ENCODE results near the gene PRIM2.
"Not testable (repeated sequence)": the region's sequence is repeated elsewhere in the genome, so short reads cannot be mapped to it uniquely, and the experiment has no call there.

PRIM2 gene

GRCh38 chr6:57365076-57365583 is 47.7 kb downstream of the PRIM2 start:
- DNase-seq (ENCODE audit: low read depth in 2 of 2), result not testable (repeated sequence)

GRCh38 chr6:57368965-57369731 is 51.7 kb downstream of the PRIM2 start:
- DNase-seq (ENCODE audit: low read depth in 2 of 2), result not testable (repeated sequence)

DNA sequence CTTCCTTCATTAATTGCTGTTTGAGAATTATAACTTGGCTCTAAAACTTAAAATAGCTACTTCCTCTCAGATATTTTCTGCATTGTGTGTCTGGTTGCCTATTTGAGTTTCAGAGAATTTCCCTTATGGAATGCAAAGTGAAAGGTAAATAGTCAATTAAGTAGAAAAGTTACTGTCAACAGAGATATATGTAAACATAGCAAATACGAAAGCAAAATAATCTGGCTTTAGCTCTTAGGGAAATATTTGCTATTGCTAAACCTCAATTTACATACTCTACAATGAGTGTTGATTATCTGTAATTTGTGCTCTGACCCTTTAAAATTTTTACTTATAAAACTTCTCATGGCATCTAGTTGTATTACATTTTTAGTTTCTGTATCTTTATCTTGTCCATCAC is 54.3 kb downstream of the PRIM2 start:
- not testable (repeated sequence) for DNase-seq (ENCODE audit: low read depth in 2 of 2)

DNA sequence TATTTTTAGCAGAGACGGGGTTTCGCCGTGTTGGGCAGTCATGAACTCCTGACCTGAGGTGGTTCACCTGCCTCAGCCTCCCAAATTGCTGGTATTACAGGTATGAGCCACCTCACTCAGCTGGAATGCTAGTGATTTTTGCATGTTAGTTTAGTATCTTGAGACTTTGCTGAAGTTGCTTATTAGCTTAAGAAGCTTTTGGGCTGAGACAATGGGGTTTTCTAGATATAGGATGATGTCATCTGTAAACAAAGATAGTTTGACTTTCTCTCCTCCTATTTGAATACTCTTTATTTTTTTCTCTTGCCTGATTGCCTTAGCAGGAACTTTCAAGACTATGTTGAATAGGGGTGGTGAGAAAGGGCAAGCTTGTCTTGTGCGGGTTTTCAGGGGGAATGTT is 57.3 kb downstream of the PRIM2 start:
- DNase-seq (ENCODE audit: low read depth in 2 of 2), result not testable (repeated sequence)

- DNase-seq (ENCODE audit: low read depth in 2 of 2), result not testable (repeated sequence)
Observed at GRCh38 chr6:57376083-57376482, 58.7 kb downstream of the PRIM2 start.

DNA sequence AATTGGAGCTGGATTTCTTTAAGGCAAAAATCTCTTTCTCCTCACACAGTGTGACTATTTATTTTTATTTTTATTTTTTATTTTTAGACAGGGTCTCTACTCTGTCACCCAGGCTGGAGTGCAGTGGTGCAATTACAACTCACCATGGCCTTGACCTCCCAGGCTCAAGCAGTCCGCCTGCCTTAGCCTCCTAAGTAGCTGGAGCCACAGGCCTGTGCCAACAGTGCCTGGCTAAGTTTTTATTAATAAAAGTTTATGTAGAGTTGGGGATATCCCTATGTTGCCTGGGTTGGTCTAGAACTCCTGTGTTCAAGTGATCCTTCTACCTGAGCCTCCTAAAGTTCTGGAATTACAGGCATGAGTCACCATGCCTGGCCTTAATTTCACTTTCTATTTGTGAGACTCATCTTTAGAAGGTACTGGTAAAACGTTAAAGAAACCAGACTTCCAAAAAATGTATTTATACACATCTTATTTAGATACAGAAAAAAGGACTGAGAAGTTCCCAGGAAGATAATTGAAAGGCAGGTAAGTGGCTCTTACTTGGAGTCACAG is 71.7 kb downstream of the PRIM2 start:
- DNase-seq (ENCODE audit: low read depth in 2 of 2), result not testable (repeated sequence)

DNA sequence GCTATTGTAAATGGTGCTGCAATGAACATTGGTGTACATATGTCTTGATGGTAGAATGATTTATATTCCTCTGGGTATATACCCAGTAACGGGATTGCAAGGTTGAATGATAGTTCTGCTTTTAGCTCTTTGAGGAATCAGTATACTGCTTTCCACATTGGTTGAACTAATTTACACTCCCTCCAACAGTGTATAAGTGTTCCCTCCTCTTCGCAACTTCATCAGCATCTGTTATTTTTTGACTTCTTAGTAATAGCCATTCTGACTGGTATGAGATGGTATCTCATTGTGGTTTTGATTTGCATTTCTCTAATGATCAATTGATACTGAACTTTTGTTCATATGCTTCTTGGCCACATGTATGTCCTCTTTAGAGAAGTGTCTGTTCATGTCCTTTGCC is 73.4 kb downstream of the PRIM2 start:
- not testable (repeated sequence) for DNase-seq (ENCODE audit: low read depth in 2 of 2)

DNA sequence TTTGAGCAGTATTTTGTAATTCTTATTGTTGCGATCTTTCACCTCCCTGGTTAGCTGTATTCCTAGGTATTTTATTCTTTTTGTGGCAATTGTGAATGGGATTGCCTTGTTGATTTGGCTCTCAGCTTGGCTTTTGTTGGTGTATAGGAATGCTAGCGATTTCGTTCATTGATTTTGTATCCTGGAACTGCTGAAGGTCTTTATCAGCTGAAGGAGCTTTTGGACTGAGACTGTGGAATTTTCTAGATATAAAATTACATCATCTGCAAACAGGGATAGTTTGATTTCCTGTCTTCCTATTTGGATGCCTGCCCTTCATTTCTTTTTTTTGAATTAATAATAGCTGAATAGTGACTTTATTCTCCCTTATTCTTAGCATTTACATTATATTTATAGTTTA is 74.6 kb downstream of the PRIM2 start:
- DNase-seq (ENCODE audit: low read depth in 2 of 2), result not testable (repeated sequence)

GRCh38 chr6:57419341-57419740 is 101.9 kb downstream of the PRIM2 start:
- DNase-seq (ENCODE audit: low read depth in 2 of 2), result not testable (repeated sequence)

DNA sequence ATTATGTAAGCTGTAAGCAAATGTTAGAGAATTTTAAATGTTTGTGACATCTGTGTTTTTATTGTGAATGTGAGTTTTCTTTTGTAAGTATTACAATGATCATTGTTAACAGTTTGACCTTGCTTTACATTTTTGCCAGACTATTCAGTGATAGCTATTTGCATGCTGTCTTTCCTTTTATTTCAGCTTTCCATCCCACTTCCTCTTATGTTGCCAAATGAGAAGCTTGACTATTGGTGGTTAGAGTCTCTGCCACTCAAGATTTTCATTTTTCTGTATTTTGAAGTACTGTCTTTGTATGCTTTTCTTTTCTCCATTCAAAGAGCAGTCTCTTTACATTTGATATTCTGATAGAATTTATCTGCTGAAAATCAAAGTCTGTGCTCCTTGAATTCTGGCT is 104.1 kb downstream of the PRIM2 start:
- DNase-seq (ENCODE audit: low read depth in 2 of 2), result no peak

DNA sequence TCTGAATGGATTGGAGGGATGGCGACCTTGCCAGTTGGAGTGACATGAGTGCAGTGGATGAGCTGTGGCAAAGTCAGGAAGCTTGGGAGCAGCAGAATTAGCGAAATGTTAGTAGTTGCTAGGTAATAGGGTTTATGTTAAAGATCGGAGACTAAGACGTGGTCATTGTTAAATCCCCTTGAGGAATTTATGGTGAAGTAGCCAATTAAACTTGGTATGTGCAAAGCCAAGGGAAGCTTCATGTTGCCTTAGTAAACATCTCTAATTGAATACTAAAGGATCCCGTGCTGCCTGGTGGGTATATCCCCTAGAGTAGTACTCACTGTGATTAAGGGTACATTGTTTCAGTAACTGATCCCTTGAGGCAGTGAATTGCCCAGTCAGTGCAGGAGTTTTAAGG is 106.0 kb downstream of the PRIM2 start:
- no peak for DNase-seq (ENCODE audit: low read depth in 2 of 2)

DNA sequence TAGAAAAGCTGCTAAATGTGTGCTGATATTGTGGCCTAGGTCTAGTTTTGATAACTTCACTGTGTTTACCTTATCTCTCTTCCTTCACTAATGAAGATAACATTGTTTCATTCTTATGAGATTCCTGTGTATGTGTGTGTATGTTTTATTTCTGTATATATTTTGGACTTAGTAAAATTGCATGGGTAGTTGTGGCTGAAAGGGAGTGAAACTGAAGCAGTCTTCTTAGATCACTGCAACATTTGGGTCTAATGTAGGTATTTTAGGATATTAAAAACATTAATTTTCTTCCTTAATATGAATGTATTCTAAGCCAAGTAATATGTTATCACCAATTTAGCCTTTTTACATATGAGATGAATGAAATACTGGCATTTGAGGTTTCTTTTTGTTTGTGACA is 114.3 kb downstream of the PRIM2 start:
- not testable (repeated sequence) for DNase-seq (ENCODE audit: low read depth in 2 of 2)

- no peak for DNase-seq (ENCODE audit: low read depth in 2 of 2)
Observed at GRCh38 chr6:57432157-57432556, 114.7 kb downstream of the PRIM2 start.

GRCh38 chr6:57432919-57433684 is 115.7 kb downstream of the PRIM2 start:
- DNase-seq (ENCODE audit: low read depth in 2 of 2), result no peak

DNA sequence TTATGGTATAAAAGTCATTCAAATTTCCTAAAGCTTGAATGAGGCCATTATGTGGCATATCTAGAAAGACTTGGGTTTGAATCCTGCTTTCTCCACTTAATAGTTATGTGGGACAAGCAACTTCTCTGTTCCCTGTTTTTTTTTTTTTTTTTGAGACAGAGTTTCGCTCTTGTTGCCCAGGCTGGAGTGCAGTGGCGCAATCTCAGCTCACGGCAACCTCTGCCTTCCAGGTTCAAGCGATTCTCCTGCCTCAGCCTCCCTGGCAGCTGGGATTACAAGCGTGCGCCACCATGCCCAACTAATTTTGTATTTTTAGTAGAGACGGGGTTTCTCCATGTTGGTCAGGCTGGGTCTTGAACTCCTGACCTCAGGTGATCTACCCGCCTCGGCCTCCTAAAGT is 116.4 kb downstream of the PRIM2 start:
- not testable (repeated sequence) for DNase-seq (ENCODE audit: low read depth in 2 of 2)

GRCh38 chr6:57434944-57435343 is 117.5 kb downstream of the PRIM2 start:
- DNase-seq (ENCODE audit: low read depth in 2 of 2), result no peak

DNA sequence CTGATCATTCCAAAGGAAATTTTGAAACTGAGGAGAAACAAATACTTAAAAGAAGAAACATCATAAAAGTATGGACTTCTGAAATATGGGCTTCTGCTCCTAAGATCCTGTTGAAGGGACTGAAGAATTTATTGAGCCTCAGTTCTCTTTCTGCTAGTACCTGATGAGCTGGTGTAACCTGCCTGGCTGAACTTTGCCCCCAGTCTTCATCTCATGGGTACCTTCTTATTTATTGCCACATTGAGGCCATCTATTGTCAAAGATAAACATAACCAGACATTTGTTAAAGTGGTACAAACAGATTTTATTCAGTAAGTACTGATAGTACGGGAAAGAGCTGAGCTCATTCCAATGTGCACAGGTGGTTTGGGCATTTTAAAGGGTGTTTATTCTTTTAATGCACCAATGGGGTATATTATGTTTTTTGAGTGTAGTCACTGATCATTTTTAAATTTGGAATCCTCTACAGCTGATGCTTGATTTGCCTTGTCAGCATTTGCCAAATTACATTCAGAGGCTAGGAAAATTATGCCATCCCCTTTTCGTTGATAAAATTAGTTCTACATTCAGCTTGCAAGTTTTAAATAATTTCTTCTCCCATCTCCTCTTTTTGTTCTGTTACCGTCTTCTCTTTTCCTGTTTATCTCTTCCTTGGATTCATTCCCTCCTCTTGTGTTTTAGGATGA is 118.2 kb downstream of the PRIM2 start:
- DNase-seq (ENCODE audit: low read depth in 2 of 2), result no peak

- DNase-seq (ENCODE audit: low read depth in 2 of 2), result not testable (repeated sequence)
Observed at GRCh38 chr6:57440735-57441134, 123.3 kb downstream of the PRIM2 start.

- DNase-seq (ENCODE audit: low read depth in 2 of 2), result not testable (repeated sequence)
Observed at GRCh38 chr6:57442133-57442532, 124.7 kb downstream of the PRIM2 start.

GRCh38 chr6:57443181-57443580 is 125.8 kb downstream of the PRIM2 start:
- DNase-seq (ENCODE audit: low read depth in 2 of 2), result not testable (repeated sequence)

DNA sequence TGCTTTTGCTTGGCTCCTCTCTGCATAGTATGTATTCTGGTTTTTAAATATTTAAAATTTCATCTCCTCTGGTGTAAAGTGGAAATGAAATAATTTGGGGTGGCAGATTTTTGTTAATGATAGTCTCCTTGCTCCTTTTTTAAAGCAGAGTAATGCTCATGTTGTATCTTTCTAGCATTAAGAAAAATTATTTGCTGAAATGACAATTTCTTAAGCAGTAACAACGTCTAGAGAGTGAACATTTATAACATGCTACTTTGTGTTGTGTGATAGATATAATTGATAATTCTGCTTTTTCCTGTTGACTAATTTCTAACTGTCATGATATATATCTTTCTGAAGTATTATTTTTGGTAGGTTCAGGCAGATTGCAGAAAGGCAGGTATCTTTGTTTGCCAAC is 127.4 kb downstream of the PRIM2 start:
- not testable (repeated sequence) for DNase-seq (ENCODE audit: low read depth in 2 of 2)

DNA sequence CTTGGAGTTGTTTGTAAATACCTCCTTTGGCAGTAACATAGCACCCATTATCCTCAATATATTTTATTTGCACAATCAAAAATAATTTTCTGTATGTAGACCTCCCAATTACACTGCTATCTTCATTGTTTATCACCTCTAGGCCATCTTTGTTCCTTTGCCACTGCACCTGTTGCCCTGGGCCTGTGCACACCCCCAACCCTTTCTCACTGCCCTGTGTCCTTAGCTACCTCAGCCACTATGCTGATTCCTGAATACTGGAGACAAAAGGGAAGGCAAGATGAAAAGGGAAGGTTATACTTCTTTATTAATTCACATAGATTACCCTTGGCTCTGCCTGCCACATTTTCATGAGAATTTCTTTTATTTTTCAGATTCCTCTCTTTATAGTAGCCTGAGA is 127.9 kb downstream of the PRIM2 start:
- DNase-seq (ENCODE audit: low read depth in 2 of 2), result not testable (repeated sequence)

All from activated CD8-positive, alpha-beta memory T cell treated with anti-CD3 and anti-CD28 coated beads for 4 hours (primary cell).